Stimulated activated CD8-positive, alpha-beta memory T cell treated with anti-CD3 and anti-CD28 coated beads, Interleukin-12 subunit alpha, Interleukin-12 subunit beta, amount 100 ng/mL, for 24 hours (primary cell): ENCODE data around the gene TBC1D12.

Source experiments
- DNase-seq: peaks from one replicate; pipeline ENCODE4 v3.0.0-alpha.2; 2020; ENCODE audit errors: extremely low read depth

Gene TBC1D12

DNA sequence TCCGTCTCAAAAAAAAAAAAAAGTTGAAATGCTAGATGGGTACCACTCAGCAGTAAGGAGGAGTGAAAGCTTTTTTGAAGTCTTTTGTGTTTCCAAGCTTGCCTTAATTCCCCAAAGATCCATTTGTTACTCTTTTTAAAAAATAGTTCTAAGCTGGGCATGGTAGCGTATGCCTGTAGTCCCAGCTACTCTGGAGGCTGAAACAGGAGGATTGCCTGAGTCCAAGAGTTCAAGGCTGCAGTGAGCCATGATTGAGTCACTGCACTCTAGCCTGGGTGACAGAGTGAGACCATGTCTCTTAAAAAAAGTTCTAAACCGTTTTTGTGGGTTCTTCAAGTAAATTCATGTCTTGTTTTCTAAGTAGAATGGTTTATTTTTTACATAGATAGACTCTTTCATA is 5.3 kb downstream of the TBC1D12 start:
- DNase-seq, result no peak

DNA sequence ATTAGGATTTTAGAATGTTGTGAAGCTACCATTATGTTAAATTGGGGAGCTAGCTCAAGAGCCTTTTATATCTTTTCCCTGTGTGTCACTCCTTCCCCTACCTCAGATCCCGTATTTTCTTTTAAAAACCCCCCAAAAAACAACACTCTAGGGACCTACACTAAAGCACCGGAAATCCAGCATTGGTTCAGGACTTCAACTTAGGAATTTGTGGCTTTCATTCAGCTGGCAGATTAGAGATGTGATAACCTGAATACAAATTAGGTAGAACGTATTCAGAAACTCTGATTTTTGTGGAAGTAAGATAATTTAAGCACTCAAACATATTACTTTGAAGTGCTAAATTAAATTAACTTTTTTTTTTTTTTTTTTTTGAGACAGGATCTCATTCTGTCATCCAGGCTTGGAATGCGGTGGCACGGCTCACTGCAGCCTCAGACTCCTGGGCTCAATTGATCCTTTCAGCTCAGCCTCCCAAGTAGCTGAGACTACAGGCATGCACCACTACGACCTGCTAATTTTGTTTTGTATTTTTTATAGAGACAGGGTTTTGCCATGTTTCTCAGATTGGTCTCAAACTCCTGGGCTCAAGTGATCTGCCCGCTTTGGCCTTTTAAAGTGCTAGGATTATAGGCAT is 6.8 kb downstream of the TBC1D12 start:
- no peak for DNase-seq

DNA sequence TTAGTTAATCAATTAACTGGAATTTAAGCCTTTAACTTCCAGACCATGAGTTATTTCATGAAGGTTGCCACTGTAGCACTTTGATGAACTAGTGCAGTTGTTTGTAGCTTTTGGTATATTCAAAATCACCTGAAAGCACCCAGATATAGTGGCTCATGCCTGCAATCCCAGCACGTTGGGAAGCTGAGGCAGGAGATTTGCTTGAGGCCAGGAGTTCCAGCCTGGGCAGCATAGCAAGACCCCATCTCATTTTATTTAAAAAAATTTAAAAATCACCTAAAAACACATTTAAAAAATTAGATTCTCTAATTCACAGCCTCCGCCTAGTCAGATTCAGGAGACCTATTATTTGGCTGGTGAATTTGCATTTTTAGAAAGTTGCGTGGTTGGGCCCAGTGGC is 9.0 kb downstream of the TBC1D12 start:
- DNase-seq, result no peak

DNA sequence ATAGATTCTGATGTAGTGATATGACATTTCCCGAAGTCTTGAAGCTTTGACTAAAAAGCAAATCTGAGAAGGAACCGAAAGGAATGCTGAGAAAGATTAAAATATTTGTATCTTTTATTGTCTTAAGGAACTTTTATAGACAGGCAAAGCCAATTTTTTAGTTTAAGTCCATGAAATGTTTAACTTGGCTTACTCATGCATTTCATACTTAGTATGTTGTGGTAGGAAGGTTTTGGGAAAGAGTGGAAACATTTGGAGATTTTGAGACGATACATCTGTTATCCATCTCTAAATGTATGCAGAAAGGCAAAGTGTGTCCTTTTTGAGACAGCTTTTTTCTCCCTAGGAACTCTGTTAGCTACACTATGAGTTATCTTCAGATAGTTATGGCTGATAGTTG is 10.1 kb downstream of the TBC1D12 start:
- DNase-seq, result no peak

DNA sequence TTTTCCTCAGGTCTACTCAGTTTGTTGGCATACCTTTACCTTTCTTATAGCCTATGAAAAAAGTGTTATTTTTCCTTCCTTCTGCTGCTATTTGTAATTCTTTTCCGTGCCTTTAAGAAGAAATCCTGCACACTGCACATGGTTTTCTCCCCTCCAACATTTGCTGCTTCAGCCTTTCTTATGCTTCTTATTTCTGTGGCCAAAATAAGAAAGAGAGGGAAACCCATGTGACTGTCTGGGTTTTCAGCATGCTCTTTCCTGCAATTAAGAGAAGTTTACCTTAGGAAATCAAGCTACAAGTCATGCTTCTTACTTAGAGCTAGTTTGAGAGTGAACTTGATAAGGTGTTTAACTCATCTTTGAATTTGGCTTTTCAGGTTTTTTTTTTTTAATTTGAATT is 11.0 kb downstream of the TBC1D12 start:
- DNase-seq, result no peak

DNA sequence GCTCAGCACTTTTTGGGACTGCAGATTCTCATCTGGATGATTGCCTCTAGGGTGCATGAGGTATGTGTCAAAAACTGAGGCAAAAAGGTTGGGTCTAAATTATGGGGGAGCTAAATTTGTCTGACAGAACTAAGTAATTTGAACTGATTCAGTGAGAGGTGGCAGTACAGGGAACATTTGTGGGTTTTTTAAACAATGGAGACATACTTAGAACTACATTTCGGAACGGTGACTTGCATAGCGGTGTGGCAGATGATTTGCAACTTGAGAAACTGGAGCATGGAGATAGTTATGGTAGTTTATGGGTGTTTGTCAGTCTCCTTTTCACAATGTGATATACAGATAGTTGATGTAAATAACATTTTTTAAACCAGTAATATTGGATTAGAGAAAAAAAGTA is 14.6 kb downstream of the TBC1D12 start:
- DNase-seq, result no peak

DNA sequence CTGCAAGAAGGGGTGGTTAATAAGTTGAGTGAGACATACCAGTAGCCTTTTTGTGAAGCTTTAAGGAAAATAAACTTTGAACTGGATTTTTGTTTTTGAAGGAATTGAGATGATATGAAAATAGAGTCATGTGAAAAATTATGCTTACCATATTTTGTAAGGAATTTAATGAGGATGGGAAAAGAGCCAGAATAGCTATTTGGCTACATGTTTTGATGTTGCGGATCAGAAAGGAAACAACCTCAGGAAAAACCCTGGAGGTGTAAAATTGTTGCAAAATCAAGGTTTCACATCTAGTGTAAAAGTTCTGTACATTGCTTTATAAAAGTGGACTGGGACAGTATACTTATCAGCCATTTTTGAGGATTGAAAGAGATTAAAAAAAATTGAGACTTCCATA is 15.0 kb downstream of the TBC1D12 start:
- DNase-seq, result no peak

DNA sequence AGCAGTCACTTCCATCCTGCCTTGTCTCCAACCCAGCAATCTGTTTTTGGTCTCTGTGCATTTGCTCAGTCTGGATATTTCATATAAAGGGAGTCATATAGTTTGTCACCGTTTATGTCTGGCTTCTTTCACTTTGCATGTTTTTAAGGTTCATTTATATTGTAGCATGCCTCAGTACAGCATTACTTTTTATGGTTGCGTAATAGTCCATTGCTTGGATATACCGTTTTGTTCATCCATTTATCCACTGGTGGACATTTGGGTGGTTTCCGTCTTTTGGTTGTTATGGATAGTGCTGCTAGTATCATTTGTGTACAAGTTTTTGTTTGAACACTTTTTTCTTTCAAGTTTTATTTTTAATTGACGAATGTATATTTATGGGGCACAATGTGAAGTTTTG is 18.2 kb downstream of the TBC1D12 start:
- no peak for DNase-seq

DNA sequence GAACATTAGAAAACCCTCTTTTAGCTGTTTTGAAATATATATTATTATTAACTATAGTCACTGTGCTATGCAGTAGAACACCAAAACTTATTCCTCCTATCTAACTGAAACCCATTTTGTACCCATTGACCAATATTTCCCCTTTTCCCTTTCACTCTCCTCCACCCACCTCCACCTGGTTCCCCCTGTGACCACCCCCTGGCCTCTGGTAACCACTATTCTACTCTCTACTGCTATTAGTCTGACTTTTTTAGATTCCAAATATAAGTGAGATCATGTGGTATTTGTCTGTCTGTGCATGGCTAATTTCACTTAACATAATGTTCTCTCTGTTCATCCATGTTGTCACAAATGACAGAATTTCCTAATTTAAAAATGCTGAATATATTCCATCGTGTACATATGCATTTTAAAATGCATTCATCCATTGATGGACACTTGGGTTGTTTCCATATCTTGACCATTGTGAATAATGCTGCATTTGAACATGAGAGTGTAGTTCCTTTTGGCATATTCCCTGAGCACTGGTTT is 18.7 kb downstream of the TBC1D12 start:
- DNase-seq, result no peak

DNA sequence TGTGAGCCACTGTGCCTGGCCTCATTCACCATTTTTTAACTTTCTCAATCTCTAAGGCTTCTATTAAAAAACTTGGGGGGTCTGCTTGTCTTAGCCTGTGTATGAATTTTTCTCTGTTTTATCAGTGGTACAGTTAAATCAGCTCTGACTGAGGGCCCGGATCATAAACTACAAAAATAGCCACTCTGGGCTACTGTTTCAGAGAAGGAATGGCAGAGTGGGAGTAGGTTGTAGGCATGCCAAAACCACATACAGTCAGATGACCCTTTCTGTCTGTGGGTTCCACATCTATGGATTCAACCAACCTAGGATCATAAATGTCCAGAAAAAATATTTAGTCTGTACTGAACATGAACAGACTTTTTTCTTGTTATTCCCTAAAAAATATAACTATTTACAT is 21.3 kb downstream of the TBC1D12 start:
- DNase-seq, result no peak

DNA sequence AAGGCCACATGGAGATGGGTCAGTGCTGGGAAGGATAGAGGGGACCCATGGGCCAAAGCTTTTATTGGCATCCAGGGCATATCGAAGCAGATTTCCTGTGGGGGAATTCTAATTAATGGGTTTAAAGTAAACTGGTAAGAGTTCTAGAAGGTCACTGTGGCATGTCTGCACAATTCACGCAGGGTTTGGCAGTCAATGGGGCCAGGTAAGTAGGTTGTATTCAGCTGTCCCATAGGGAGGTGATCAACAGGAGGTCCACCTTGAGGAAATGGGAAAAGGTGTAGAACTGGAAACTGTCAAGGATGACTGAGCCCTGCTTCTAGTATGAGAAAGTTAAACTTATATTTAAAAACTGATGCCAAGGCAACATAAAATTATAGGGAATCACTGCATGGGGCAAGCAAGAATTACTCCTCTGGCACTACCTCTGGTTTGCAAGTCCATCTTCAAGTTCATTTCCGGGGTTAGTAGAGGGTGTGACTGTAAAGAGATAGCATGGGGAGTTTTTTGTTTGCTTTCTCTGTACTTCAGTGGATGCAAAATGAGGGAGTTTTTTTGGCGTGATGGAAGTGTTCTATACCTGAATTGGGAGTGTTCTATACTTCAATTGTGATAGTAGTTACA is 22.5 kb downstream of the TBC1D12 start:
- no peak for DNase-seq

DNA sequence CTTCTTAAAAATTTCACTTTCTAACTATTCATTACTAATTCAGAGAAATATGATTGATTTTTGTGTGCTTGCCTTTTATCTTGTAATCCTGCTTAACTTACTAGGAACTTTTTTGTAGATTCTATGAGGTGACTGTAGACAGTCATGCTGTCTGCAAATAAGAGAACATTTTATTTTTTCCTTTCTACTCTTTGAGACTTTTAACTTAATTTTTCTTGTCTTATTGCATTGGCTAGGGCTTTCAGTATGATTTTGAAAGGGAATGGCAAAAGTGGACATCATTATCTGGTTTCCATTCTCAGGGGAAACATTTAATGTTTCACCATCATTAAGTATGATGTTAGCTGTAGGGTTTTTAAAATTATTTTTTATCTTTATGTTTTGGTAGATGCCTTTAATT is 23.6 kb downstream of the TBC1D12 start:
- no peak for DNase-seq

DNA sequence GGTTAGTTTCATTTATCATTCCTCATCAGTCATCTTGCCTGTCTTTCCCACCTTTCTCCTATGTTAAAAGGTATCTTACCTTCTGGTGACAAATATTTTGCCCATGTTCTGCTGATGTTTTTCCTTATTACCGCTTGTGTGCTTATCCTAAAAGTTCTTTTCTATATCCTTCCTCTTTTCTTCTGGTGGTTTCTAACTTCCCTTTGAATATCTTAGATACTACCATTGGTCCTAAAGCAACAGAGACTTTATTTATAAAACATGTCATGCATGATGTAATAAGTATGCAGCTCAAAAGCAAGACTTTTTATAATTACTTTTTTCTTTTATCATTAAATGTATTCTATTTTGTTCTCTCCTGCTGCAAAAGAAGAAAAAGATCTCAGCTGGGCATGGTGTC is 24.8 kb downstream of the TBC1D12 start:
- DNase-seq, result no peak

DNA sequence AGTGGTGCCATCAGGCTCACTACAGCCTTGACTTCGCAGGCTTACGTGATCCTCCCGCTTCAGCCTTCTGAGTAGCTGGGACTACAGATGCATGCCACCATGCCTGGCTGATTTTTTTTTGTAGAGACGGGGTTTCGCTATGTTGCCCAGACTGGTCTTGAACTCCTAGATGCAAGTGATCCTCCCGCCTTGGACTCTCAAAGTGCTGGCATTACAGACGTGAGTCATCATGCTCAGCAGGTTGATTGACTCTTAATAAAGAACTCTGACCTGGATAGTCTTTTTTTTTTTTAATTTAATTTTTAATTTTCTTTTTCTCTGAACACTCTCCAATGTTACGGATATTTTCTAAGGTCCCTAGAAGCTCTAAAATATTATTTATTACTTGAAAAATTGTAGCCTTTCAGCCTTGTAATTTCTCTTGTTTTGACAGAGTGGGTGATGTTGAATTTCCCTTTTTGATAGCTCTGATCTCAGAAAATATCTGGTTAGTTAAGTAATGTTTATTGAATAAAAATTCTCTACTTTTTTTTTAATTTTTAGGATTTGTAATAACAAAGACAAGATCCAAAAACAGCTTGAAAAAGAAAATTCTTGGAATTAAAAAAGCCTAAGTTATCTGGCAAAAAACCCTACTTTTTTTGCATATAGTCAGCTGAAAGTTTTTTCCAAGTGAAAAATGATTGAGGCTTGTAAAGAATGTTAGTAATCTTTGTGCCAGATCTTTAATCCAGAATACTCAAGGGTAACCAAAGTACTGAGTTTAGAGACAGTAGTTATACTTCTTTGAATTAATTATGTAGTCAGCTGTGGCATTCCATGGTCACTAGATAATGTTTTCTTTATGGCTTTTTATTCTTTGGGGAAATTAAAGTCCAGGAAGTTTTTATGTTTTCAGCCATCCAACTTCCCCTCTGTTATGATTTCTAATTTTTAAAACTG is 26.7 kb downstream of the TBC1D12 start:
- no peak for DNase-seq

DNA sequence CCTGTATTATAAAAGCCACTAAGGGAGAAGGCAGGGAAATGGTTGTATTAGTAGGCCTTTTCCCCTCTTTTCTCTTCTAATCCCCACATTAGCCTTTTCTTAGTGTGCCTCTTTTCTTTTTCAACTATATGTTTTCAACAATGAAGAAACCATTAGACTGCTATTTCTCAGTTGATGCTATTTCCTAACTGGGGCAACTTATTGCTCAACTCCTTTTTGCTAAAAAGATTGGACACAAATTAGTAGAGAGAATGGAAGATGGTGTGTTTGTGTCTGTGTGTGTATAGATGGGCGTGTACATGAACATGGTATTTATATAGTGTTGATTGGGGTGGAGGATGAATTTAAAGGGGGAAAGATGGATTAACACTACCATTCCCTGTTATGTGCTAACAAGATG is 28.4 kb downstream of the TBC1D12 start:
- no peak for DNase-seq

DNA sequence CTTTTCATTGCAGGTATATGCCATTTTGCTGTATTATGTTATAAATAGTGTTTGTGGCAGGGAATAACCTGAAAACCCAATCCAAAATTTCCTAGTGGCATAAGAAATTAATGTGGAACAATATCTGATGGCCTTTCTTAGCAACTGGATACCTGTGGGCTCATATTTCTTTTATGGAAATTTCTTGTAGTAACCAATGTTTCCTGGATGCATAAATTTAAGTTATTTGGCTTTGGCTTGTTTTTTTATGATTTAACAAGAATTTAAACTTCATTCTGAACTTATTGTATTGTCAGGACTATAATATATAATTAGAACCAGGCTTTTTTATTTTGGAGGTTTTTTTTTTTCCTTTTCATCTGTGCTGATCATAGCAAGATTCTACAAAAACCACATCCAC is 30.1 kb downstream of the TBC1D12 start:
- DNase-seq, result no peak

DNA sequence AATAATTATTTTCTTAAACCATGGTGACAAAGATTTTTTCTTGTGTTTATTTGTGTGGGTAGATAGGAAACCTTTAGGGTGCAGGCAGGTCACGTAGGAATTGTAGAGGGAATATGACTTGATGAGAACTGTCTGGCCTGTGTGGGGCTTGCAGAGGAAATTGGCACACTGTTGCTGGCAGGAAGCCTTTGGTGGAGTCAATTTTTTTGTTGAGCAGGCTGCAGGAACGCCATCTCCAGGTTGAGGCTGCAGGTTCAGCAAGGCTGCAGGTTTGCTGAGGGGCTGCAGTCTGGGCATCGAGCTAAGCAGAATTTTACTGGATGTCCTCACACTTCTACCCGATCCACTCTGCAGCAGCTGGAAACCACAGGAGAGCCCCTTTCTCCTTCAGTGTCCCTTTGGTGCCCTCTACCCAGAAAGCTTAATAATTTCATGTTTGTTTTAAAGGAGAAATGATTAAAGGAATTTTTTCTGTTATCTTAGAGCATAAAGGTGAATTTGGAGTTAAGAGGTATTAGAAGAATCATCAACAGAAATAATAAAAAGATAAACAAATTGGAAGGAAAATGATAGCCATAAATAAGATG is 37.0 kb downstream of the TBC1D12 start:
- no peak for DNase-seq

DNA sequence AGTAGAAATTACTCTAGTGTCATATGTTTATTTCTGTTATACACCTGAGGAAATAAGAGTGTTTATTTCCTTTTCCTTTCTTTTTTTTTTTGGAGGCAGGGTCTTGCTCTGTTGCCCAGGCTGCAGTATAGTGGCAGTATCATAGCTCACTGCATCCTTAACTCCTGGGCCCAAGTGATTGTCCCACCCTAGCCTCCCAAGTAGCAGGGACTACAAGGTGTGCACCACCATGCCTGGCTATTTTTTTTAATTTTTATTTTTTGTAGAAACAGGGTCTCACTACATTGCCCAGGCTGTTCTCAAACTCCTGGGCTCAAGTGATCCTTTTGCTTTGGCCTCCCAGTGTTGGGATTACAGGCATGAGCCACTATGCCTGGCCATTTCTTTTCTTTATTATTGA is 37.8 kb downstream of the TBC1D12 start:
- DNase-seq, result no peak

DNA sequence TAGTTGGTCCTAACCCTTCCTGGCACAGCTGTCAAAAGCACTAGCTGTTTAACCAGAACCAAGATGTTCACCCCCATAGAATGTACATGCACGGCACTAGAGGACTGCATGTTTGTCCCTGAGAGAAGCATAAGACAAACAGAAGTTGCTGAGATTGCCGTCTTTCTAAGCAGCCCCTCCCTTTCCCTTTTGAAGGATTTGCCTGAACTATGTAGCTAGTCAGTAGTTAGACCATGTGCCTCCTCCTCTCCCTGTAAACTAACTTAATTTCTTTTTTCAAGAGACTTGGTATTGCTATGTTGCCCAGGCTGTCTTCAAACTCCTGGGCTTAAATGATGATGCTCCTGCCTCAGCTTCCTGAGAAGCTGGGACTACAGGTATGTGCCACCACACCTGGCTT is 40.7 kb downstream of the TBC1D12 start:
- no peak for DNase-seq

DNA sequence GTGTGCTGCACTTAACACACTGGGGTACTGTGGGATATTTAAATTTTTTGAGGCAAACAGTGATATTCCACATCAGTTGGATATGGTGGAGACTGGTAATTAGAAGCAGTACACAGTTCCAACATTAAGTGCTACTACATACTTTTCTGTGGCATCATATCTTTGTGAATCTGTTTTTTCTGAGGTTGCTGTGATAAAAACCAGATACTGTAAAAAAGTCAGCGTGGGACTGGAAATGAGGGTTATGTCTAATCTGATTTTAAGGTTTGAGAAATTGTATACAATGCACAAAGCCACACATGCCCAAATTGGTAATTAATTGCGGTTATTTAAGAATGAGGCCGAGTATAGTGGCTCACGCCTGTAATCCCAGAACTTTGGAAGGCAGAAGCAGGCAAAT is 41.2 kb downstream of the TBC1D12 start:
- DNase-seq, result no peak

DNA sequence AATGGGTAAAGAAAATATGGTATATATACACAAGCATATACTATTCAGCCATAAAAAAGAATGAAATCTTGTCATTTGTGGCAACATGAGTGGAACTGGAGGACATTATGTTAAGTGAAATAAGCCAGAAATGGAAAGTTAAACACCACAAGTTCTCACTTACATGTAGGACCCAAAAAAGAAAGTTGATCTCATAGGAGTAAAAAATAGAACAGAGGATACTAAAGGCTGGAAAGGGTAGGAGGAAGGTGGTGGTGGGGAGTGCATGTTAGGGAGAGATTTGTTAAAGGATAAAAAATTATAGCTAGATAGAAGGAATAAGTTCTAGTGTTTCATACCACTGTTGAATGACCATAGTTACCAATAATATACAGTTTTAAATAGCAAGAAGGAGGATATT is 48.4 kb downstream of the TBC1D12 start:
- no peak for DNase-seq

DNA sequence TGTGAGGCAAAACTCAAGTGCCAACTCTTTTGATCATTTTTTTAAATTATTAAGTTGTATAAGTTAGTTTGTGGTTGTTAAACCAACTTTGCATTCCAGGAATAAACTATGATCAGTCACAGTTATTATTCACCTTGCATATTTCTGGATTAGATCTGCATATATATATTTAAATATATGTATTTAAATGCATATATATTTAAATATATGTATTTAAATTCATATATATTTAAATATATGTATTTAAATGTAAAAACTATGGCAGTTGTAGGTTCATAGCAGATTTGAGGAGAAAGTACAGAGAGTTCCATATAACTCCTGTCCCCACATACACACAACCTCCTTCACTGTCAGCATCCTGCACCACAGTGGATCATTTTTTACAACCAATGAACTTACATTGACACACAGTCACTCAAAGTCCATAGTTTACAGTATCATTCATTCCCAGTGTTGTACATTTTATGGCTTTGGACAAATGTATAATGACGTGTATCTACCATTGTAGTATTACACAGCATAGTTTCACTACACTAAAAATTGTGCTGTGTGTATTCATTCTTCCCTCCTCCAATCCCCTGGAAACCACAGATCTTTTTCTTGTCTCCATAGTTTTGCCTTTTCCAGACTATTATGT is 49.7 kb downstream of the TBC1D12 start:
- DNase-seq, result no peak
